ENCODE measurements around the gene MXD3.

Gene MXD3

GRCh38 chr5:177349362-177349647 lies 37.6 kb upstream of the MXD3 start:
- TF ChIP-seq ZFP30 (CRISPR knock-in tag; IDR thresholded peaks at IDR 0.05) (no peak), ZNF565 (CRISPR knock-in tag; conservative IDR thresholded peaks at IDR 0.05; ENCODE audit: low read depth) (no peak), POU6F1 (CRISPR knock-in tag; IDR thresholded peaks at IDR 0.05; ENCODE audit: borderline replicate concordance, low read depth) (no peak), ARNTL (CRISPR knock-in tag; IDR thresholded peaks at IDR 0.05; ENCODE audit: borderline replicate concordance, low read depth) (no peak), ESRRG (CRISPR knock-in tag; IDR thresholded peaks at IDR 0.05) (no peak), CSRNP3 (CRISPR knock-in tag; IDR thresholded peaks at IDR 0.05) (no peak), TSHZ2 (CRISPR knock-in tag; IDR thresholded peaks at IDR 0.05) (no peak), TOX (CRISPR knock-in tag; IDR thresholded peaks at IDR 0.05; ENCODE audit: borderline replicate concordance) (no peak), GLIS3 (CRISPR knock-in tag; IDR thresholded peaks at IDR 0.05) (no peak), ZNF8 (CRISPR knock-in tag; IDR thresholded peaks at IDR 0.05) (no peak), TCF4 (CRISPR knock-in tag; IDR thresholded peaks at IDR 0.05; ENCODE audit: borderline replicate concordance) (no peak), PPARA (CRISPR knock-in tag; IDR thresholded peaks at IDR 0.05; ENCODE audit: borderline replicate concordance) (no peak), CSDC2 (CRISPR knock-in tag; IDR thresholded peaks at IDR 0.05) (no peak), ZNF70 (CRISPR knock-in tag; IDR thresholded peaks at IDR 0.05) (no peak), ISL1 (CRISPR knock-in tag; IDR thresholded peaks at IDR 0.05) (no peak), ZC3H10 (CRISPR knock-in tag; IDR thresholded peaks at IDR 0.05) (no peak)
- ATAC-seq, result no peak

- ATAC-seq, result no peak
- TF ChIP-seq TOX (CRISPR knock-in tag; IDR thresholded peaks at IDR 0.05; ENCODE audit: borderline replicate concordance) (no peak), PPARA (CRISPR knock-in tag; IDR thresholded peaks at IDR 0.05; ENCODE audit: borderline replicate concordance) (no peak), RARB (CRISPR knock-in tag; IDR thresholded peaks at IDR 0.05) (no peak), CSRNP3 (CRISPR knock-in tag; IDR thresholded peaks at IDR 0.05) (no peak), OSR1 (CRISPR knock-in tag; IDR thresholded peaks at IDR 0.05) (no peak), ZC3H10 (CRISPR knock-in tag; IDR thresholded peaks at IDR 0.05) (no peak), ZNF565 (CRISPR knock-in tag; conservative IDR thresholded peaks at IDR 0.05; ENCODE audit: low read depth) (no peak), TCF4 (CRISPR knock-in tag; IDR thresholded peaks at IDR 0.05; ENCODE audit: borderline replicate concordance) (no peak), CREB5 (CRISPR knock-in tag; IDR thresholded peaks at IDR 0.05; ENCODE audit: low read depth) (no peak), ZFP3 (CRISPR knock-in tag; IDR thresholded peaks at IDR 0.05) (no peak), ZNF70 (CRISPR knock-in tag; IDR thresholded peaks at IDR 0.05) (no peak), PATZ1 (CRISPR knock-in tag; IDR thresholded peaks at IDR 0.05; ENCODE audit: borderline replicate concordance) (no peak), GLIS3 (CRISPR knock-in tag; IDR thresholded peaks at IDR 0.05) (no peak), POU6F1 (CRISPR knock-in tag; IDR thresholded peaks at IDR 0.05; ENCODE audit: borderline replicate concordance, low read depth) (no peak), BACH2 (CRISPR knock-in tag; IDR thresholded peaks at IDR 0.05; ENCODE audit: borderline replicate concordance) (no peak), ARNTL (CRISPR knock-in tag; IDR thresholded peaks at IDR 0.05; ENCODE audit: borderline replicate concordance, low read depth) (no peak), ESRRG (CRISPR knock-in tag; IDR thresholded peaks at IDR 0.05) (no peak)
These were observed 36.0 kb upstream of the MXD3 start for GRCh38 chr5:177347699-177348098.
